Glutamatergic neuron (in vitro differentiated cells): ENCODE data around the gene CAPN14. TPM values are rescaled to one million over a fixed set of nuclear protein-coding genes. Genes with fewer than 3 reads are reported as not detected.

Experiments used
- DNase-seq: peaks from one replicate; pipeline ENCODE4 v3.0.0; 2022
- H3K27ac Mint-ChIP-seq: one replicate; pipeline ENCODE4 v1.8.0; 2020; ENCODE audit warnings: mild to moderate bottlenecking, mixed read lengths, inconsistent platforms; ENCODE audit not compliant: unreplicated experiment
- H3K27me3 Mint-ChIP-seq: one replicate; pipeline ENCODE4 v1.8.0; 2020; ENCODE audit warnings: mild to moderate bottlenecking, moderate library complexity, mixed read lengths, inconsistent platforms; ENCODE audit not compliant: unreplicated experiment
- H3K36me3 Mint-ChIP-seq: one replicate; pipeline ENCODE4 v1.8.0; 2020; ENCODE audit warnings: mild to moderate bottlenecking, mixed read lengths, inconsistent platforms; ENCODE audit not compliant: unreplicated experiment
- H3K4me1 Mint-ChIP-seq: one replicate; pipeline ENCODE4 v1.8.0; 2020; ENCODE audit warnings: mild to moderate bottlenecking, low read depth, mixed read lengths, inconsistent platforms; ENCODE audit not compliant: unreplicated experiment
- H3K4me3 Mint-ChIP-seq: one replicate; pipeline ENCODE4 v1.8.0; 2020; ENCODE audit warnings: mild to moderate bottlenecking, mixed read lengths, inconsistent platforms; ENCODE audit not compliant: unreplicated experiment
- H3K9me3 Mint-ChIP-seq: one replicate; pipeline ENCODE4 v1.8.0; 2020; ENCODE audit warnings: mild to moderate bottlenecking, moderate library complexity, mixed read lengths, inconsistent platforms; ENCODE audit not compliant: unreplicated experiment
- CTCF ChIP-seq: fragments of 200-600 bp; sonication (generic); IDR thresholded peaks from one replicate; pipeline ENCODE4 v1.5.0; 2021; ENCODE audit not compliant: partially characterized antibody, unreplicated experiment
- total RNA-seq: library from RNA; stranded (reverse); fragmentation: NEBNext Ultra II Directional; extraction: Animal tissue kit (Norgen Biotek cat#: 25700); gene quantifications from one replicate; pipeline ENCODE4 v1.2.1, GENCODE V29; 2021; ENCODE audit not compliant: unreplicated experiment

CAPN14 gene
- total RNA-seq, 1 donor from 2014 or later: 0.25 TPM

GRCh38 chr2:31213601-31214443 lies 3.5 kb downstream of the CAPN14 start:
- Mint-ChIP-seq H3K9me3 (no peaks in the 10 kb centered on the region), H3K27ac (no peak overlapping the region), H3K27me3 (no peaks in the 10 kb centered on the region), H3K4me3 (no peak overlapping the region), H3K36me3 (no peaks in the 10 kb centered on the region), H3K4me1 (no peaks in the 10 kb centered on the region)
- TF ChIP-seq CTCF: no peak
- DNase-seq: no peak

- TF ChIP-seq CTCF: no peak
- Mint-ChIP-seq H3K36me3 (no peaks in the 10 kb centered on the region), H3K27ac (no peak overlapping the region), H3K9me3 (no peaks in the 10 kb centered on the region), H3K4me1 (no peaks in the 10 kb centered on the region), H3K4me3 (no peak overlapping the region), H3K27me3 (no peaks in the 10 kb centered on the region)
- DNase-seq: no peak
These were observed 4.4 kb downstream of the CAPN14 start for GRCh38 chr2:31212659-31213600.

- no peaks in the 10 kb centered on the region for H3K27me3 Mint-ChIP-seq
- no peak overlapping the region for H3K27ac Mint-ChIP-seq
- H3K9me3 Mint-ChIP-seq: no peaks in the 10 kb centered on the region
- no peaks in the 10 kb centered on the region for H3K36me3 Mint-ChIP-seq
- peaks cover 6% of the 10 kb centered on the region for H3K4me1 Mint-ChIP-seq
- H3K4me3 Mint-ChIP-seq: no peak overlapping the region
- TF ChIP-seq CTCF: no peak
- DNase-seq: no peak
These were observed 9.1 kb downstream of the CAPN14 start for GRCh38 chr2:31208240-31208639.

- Mint-ChIP-seq H3K4me3 (no peak overlapping the region), H3K9me3 (no peaks in the 10 kb centered on the region), H3K27me3 (no peaks in the 10 kb centered on the region), H3K27ac (no peak overlapping the region), H3K4me1 (peaks cover 6% of the 10 kb centered on the region), H3K36me3 (no peaks in the 10 kb centered on the region)
- DNase-seq: no peak
- TF ChIP-seq CTCF: no peak
These were observed 9.5 kb downstream of the CAPN14 start for GRCh38 chr2:31207790-31208189.
